Muscle layer of duodenum (tissue), 2 donors: ENCODE data around the gene BRAF.
"Not testable (repeated sequence)": the region's sequence is repeated elsewhere in the genome, so short reads cannot be mapped to it uniquely, and the experiment has no call there.

ENCODE experiments used
- H3K27ac ChIP-seq: one replicate; pipeline ENCODE4 v1.7.0; 2013; ENCODE audit warnings: mild to moderate bottlenecking, low read length
- H3K27me3 ChIP-seq: one replicate; pipeline ENCODE4 v1.7.0; 2013; ENCODE audit warnings: low read depth, mild to moderate bottlenecking, control low read depth, low read length
- H3K36me3 ChIP-seq, 2 donors: one replicate each; pipeline ENCODE4 v1.7.0; 2013; ENCODE audit warnings: low read length in 2 of 2, control low read depth in 1 of 2, mild to moderate bottlenecking in 1 of 2; ENCODE audit not compliant: insufficient read depth in 2 of 2, control insufficient read depth in 1 of 2
- H3K4me1 ChIP-seq, 2 donors: one replicate each; pipeline ENCODE4 v1.7.0; 2013; ENCODE audit warnings: low read length in 2 of 2, mild to moderate bottlenecking in 2 of 2, control low read depth in 1 of 2, moderate library complexity in 1 of 2; ENCODE audit not compliant: insufficient read depth in 2 of 2, control insufficient read depth in 1 of 2
- H3K4me3 ChIP-seq, 2 donors: one replicate each; pipeline ENCODE4 v1.7.0; 2013; ENCODE audit warnings: low read length in 2 of 2, low read depth in 1 of 2, mild to moderate bottlenecking in 1 of 2
- H3K9me3 ChIP-seq, 2 donors: one replicate each; pipeline ENCODE4 v1.7.0; 2013; ENCODE audit warnings: low read length in 2 of 2, control low read depth in 1 of 2, mild to moderate bottlenecking in 1 of 2; ENCODE audit not compliant: control insufficient read depth in 1 of 2
- donor health status: healthy.

BRAF gene

DNA sequence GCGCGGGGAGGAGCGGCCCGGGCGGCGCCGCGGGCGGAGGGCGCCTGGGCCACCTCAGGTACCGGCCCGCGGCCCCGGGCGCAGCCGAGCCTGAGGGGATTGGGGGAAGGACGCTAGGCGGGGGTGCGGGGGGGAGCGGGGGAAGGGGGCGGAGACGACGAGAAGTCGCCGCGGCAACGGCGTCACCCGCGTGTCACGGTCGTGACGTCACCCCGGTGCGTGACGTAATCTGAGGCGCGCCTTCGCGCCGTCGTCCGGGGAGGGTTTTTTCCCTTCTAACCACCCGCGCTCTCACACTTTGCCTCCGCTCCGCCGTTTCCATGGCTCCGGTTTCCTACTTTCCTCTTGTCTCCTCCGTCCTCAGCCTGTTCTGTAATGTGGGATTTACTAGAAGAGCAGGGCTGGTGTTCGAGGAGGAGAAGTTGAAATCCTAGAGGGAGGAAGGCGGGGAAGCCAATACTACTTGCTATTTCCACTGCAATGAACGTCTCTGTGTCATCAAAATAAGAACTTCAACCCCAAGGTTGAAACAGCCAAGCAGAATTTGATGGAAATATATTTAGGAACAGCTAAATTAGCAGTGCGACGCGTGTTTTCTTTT lies at the start of gene BRAF:
TSS of gene BRAF (minus strand) at position 109 of the 601 bp plus-strand sequence. CDS start 226 bp downstream, outside the sequence.
- H3K4me1 ChIP-seq, result peaks cover 6 to 10% of the 10 kb centered on the region in 2 donors

GRCh38 chr7:140972876-140973829 lies 48.4 kb upstream of the BRAF start:
- no peaks in the 10 kb centered on the region for H3K9me3 ChIP-seq
- H3K4me1 ChIP-seq, result no peaks in the 10 kb centered on the region
- H3K27me3 ChIP-seq, result no peaks in the 10 kb centered on the region
- H3K36me3 ChIP-seq, result no peaks in the 10 kb centered on the region
- no peak overlapping the region for H3K4me3 ChIP-seq
- no peak overlapping the region for H3K27ac ChIP-seq

More for the DNA sequence above, at the start of gene BRAF:
- H3K9me3 ChIP-seq, result no peaks in the 10 kb centered on the region
- peak within 1 kb of the TSS; percentile 89 to 90 for H3K4me3 ChIP-seq
- H3K27ac ChIP-seq, result peak within 1 kb of the TSS; percentile 97
- no peaks in the 10 kb centered on the region for H3K36me3 ChIP-seq
- no peaks in the 10 kb centered on the region for H3K27me3 ChIP-seq

DNA sequence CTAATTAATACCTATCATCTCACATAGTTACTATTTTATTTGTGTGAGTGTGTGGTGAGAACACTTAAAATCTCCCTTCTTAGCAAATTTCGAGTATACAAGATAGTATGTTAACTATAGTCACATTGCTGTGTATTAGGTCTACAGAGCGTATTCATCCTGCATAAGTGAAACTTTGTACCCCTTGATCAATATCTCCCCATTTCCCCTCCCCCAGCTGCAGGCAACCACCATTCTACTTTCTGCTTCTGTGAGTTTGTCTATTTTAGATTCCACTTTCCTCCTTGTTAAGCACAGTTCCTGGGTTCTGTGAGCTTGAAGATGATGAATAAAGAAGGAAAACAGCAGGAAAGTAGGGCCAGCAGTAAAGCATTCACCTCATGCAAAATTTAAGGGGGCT lies 47.6 kb upstream of the BRAF start:
- Histone ChIP-seq H3K4me1 (no peaks in the 10 kb centered on the region), H3K36me3 (no peaks in the 10 kb centered on the region), H3K27me3 (no peaks in the 10 kb centered on the region), H3K4me3 (no peak overlapping the region), H3K27ac (no peak overlapping the region), H3K9me3 (no peaks in the 10 kb centered on the region)

GRCh38 chr7:140967438-140967837 lies 42.7 kb upstream of the BRAF start:
- H3K36me3 ChIP-seq, result no peaks in the 10 kb centered on the region
- no peaks in the 10 kb centered on the region for H3K4me1 ChIP-seq
- H3K27ac ChIP-seq, result no peak overlapping the region
- H3K4me3 ChIP-seq, result no peak overlapping the region
- H3K27me3 ChIP-seq, result no peaks in the 10 kb centered on the region
- no peaks in the 10 kb centered on the region for H3K9me3 ChIP-seq

DNA sequence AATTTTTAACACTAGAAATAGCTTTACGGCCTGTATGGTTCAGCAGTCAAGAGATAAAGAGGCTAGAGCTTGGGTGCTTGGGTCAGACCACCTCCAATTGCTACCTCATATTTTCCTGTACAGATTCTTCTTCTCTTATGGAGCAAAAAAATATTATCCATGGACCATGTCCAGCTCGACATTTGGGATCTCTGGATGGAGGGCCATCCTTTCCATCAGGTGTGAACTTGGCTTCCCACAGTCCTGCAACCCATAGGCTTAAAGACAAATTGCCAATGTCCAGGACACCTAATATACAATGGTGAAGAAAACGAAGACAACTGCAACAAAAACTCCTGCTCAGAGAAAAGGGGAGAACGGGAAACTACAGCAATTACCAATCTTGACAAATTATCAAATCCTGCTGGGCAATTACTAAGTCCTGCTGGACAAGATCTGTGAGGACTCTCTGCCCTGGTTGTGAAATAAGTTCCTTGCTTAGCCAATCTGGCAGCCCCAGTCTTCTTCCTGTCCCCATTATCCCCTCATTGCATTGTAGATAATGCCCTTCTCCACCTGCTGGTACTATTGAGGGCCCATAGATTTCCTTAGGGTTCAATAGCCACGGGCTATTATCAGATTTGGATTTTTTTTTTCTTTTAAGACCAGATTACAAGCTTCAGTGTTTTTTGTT lies 42.0 kb upstream of the BRAF start:
- no peak overlapping the region for H3K27ac ChIP-seq
- H3K27me3 ChIP-seq, result no peaks in the 10 kb centered on the region
- no peaks in the 10 kb centered on the region for H3K9me3 ChIP-seq
- no peaks in the 10 kb centered on the region for H3K36me3 ChIP-seq
- H3K4me3 ChIP-seq, result no peak overlapping the region
- H3K4me1 ChIP-seq, result no peaks in the 10 kb centered on the region

DNA sequence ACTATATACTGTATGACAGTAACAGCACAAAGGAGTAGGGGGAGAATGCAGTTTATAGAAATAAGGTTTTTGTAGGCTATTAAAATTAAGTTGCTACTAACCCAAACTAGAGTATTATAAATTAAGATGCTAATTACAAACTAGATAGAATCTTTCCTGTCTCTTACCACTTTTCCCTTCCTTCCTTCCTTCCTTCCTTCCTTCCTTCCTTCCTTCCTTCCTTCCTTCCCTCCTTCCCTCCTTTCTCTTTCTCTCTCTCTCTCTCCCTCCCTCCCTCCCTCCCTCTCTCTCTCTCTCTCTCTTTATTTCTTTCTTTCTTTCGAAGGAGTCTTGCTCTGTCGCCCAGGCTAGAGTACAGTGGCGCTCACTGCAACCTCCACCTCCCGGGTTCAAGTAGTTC lies 36.4 kb upstream of the BRAF start:
- H3K4me1 ChIP-seq, result no peaks in the 10 kb centered on the region
- no peak overlapping the region for H3K4me3 ChIP-seq
- H3K27ac ChIP-seq, result no peak overlapping the region
- H3K27me3 ChIP-seq, result no peaks in the 10 kb centered on the region
- H3K36me3 ChIP-seq, result no peaks in the 10 kb centered on the region
- H3K9me3 ChIP-seq, result peaks cover 0 to 6% of the 10 kb centered on the region in 2 donors

GRCh38 chr7:140956997-140957396 lies 32.3 kb upstream of the BRAF start:
- not testable (repeated sequence) for H3K9me3 ChIP-seq, H3K36me3 ChIP-seq, H3K4me3 ChIP-seq

GRCh38 chr7:140945940-140946339 lies 21.2 kb upstream of the BRAF start:
- Histone ChIP-seq H3K36me3 (no peaks in the 10 kb centered on the region), H3K4me3 (no peak overlapping the region), H3K27me3 (no peaks in the 10 kb centered on the region), H3K27ac (no peak overlapping the region), H3K9me3 (no peaks in the 10 kb centered on the region), H3K4me1 (no peaks in the 10 kb centered on the region)

More at GRCh38 chr7:140956997-140957396, 32.3 kb upstream of the BRAF start:
- H3K27ac ChIP-seq, H3K27me3 ChIP-seq, H3K4me1 ChIP-seq: not testable (repeated sequence)

DNA sequence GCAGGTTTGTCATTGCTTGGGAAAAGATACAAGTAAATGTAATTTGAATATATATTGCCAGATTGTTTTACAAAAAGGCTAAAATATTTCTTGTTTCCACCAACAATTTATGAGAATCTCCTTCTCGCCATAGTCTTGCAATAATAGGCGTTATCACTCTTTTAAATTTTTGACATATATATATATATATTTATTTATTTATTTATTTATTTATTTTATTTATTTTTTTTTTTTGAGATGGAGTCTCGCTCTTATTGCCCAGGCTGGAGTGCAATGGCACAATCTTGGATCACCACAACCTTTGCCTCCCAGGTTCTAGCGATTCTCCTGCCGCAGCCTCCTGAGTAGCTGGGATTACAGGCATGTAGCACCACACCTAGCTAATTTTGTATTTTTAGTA lies 17.5 kb upstream of the BRAF start:
- not testable (repeated sequence) for H3K27me3 ChIP-seq, H3K36me3 ChIP-seq, H3K27ac ChIP-seq, H3K4me1 ChIP-seq, H3K9me3 ChIP-seq, H3K4me3 ChIP-seq

- H3K4me3 ChIP-seq, result no peak overlapping the region
- no peaks in the 10 kb centered on the region for H3K36me3 ChIP-seq
- H3K27me3 ChIP-seq, result no peaks in the 10 kb centered on the region
- no peaks in the 10 kb centered on the region for H3K9me3 ChIP-seq
- no peak overlapping the region for H3K27ac ChIP-seq
- no peaks in the 10 kb centered on the region for H3K4me1 ChIP-seq
Observed at GRCh38 chr7:140940898-140941297, 16.2 kb upstream of the BRAF start.

DNA sequence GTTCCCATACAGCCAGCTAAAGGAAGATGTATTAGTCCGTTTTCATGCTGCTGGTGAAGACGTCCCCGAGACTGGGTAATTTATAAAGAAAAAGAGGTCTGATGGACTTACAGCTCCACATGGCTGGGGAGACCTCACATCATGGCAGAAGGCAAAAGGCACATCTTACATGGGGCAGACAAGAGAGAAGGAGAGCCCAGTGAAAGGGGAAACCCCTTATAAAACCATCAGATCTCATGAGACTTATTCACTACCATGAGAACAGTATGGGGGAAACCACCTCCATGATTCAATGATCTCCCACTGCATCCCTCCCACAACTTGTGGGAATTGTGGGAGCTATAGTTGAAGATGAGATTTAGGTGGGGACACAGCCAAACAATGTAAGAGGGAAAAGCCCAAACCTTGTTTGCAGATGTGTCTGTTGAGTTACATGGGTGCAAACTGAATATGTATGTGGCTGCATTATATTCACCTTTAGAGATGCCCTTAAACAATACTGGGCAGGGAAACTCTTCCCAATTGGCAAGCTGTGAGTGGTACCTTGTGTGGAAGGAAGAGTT lies 13.1 kb upstream of the BRAF start:
- no peaks in the 10 kb centered on the region for H3K27me3 ChIP-seq

More for the DNA sequence above, 13.1 kb upstream of the BRAF start:
- no peaks in the 10 kb centered on the region for H3K9me3 ChIP-seq
- H3K27ac ChIP-seq, result no peak overlapping the region
- H3K36me3 ChIP-seq, result no peaks in the 10 kb centered on the region
- H3K4me3 ChIP-seq, result no peak overlapping the region
- H3K4me1 ChIP-seq, result no peaks in the 10 kb centered on the region
